Measurements from ENCODE around the gene LYPD3. TPM values are rescaled to one million over a fixed set of nuclear protein-coding genes. Genes with fewer than 3 reads are reported as not detected.
"Not testable (repeated sequence)": the region's sequence is repeated elsewhere in the genome, so short reads cannot be mapped to it uniquely, and the experiment has no call there.

Gene LYPD3
- total RNA-seq, 3 donors from 2014 or later (not counting 1 experiment from before 2014, with no cell fraction given): 1.3 to 2.4 (median 1.7) TPM

GRCh38 chr19:43437712-43438111, 27.7 kb downstream of the LYPD3 start:
- ATAC-seq (no peak), DNase-seq (no peak)
- no peak for TF ChIP-seq CTCF (IDR thresholded peaks at IDR 0.05)
- peak overlapping the region; percentile 25 for H3K4me3 Mint-ChIP-seq
- Histone ChIP-seq H3K36me3 (ENCODE audit: control insufficient read depth, insufficient read depth, low read length) (no peaks in the 10 kb centered on the region), H3K9me3 (ENCODE audit: control insufficient read depth, insufficient read depth, low read length) (no peaks in the 10 kb centered on the region), H3K4me1 (ENCODE audit: control insufficient read depth, insufficient read depth, low read length) (peaks cover 24% of the 10 kb centered on the region), H3K27ac (ENCODE audit: low read length) (peak overlapping the region; percentile 21), H3K4me3 (ENCODE audit: low read length) (no peak overlapping the region), H3K27me3 (ENCODE audit: control insufficient read depth, insufficient read depth, low read length) (no peaks in the 10 kb centered on the region)
- H3K36me3 Mint-ChIP-seq: no peaks in the 10 kb centered on the region
- H3K27me3 Mint-ChIP-seq (ENCODE audit: low read depth in 2 of 2): no peaks in the 10 kb centered on the region
- no peaks in the 10 kb centered on the region for H3K9me3 Mint-ChIP-seq
- 89% methylated on average over 6 of the region's 6 CpGs for WGBS (ENCODE audit: insufficient coverage)
- H3K27ac Mint-ChIP-seq: peak overlapping the region; percentile 88 to 93
- intact Hi-C loops (cut with micrococcal nuclease): no loop called here
- peaks cover 33 to 38% of the 10 kb centered on the region in 2 donors for H3K4me1 Mint-ChIP-seq

DNA sequence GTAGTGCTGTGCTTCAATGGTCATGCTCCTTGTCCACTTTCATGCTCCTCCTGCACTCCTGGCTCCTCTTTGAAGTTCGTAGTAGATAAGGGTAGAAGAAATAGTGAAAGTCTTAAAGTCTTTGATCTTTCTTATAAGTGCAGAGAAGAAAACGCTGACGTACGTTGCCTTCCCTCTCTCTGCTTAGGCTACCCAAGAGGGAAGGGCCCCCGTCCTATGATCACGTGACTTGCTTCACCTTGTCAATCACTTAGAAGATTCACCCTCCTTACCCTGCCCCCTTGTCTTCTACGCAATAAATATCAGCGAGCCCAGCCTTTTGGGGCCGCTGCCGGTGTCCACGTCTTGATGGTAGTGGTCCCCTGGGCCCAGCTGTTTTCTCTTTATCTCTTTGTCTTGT, 28.1 kb downstream of the LYPD3 start:
- H3K27me3 Mint-ChIP-seq (ENCODE audit: low read depth in 2 of 2); H3K27me3 ChIP-seq (ENCODE audit: control insufficient read depth, insufficient read depth, low read length); H3K27ac ChIP-seq (ENCODE audit: low read length); intact Hi-C loops (cut with micrococcal nuclease); H3K4me3 ChIP-seq (ENCODE audit: low read length); ATAC-seq; H3K9me3 ChIP-seq (ENCODE audit: control insufficient read depth, insufficient read depth, low read length); H3K9me3 Mint-ChIP-seq; H3K36me3 Mint-ChIP-seq; H3K36me3 ChIP-seq (ENCODE audit: control insufficient read depth, insufficient read depth, low read length): not testable (repeated sequence)
- Mint-ChIP-seq H3K27ac (peak overlapping the region; percentile 88 to 93), H3K4me3 (peak overlapping the region; percentile 25), H3K4me1 (peaks cover 35 to 41% of the 10 kb centered on the region in 2 donors)
- H3K4me1 ChIP-seq (ENCODE audit: control insufficient read depth, insufficient read depth, low read length): peaks cover 24% of the 10 kb centered on the region
- peak in 1 of 2 donors; percentile 56 for DNase-seq
- 98% methylated on average over 10 of the region's 11 CpGs for WGBS (ENCODE audit: insufficient coverage)

DNA sequence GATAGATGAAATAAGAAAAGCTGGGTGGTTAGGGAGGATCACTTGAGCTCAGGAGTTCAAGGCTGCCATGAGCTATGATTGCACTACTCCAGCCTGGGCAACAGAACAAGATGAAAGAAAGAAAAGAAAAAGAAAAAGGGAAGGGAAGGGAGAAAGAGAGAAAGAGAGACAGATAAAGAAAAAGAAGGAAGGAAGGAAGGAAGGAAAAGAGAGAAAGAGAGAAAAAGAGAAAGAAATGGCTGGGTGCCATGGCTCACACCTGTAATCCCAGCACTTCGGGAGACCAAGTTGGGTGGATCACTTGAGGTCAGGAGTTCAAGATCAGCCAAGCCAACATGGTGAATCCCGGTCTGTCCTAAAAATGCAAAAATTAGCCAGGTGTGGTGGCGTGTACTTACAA, 29.6 kb downstream of the LYPD3 start:
- TF ChIP-seq CTCF (IDR thresholded peaks at IDR 0.05): no peak
- H3K27ac Mint-ChIP-seq: peak overlapping the region; percentile 12 to 23
- ATAC-seq (no peak), DNase-seq (no peak)
- no peak overlapping the region for H3K4me3 Mint-ChIP-seq
- Histone ChIP-seq H3K27me3 (ENCODE audit: control insufficient read depth, insufficient read depth, low read length) (no peaks in the 10 kb centered on the region), H3K36me3 (ENCODE audit: control insufficient read depth, insufficient read depth, low read length) (no peaks in the 10 kb centered on the region), H3K4me1 (ENCODE audit: control insufficient read depth, insufficient read depth, low read length) (peaks cover 24% of the 10 kb centered on the region), H3K9me3 (ENCODE audit: control insufficient read depth, insufficient read depth, low read length) (no peaks in the 10 kb centered on the region), H3K4me3 (ENCODE audit: low read length) (no peak overlapping the region), H3K27ac (ENCODE audit: low read length) (no peak overlapping the region)
- H3K4me1 Mint-ChIP-seq: peaks cover 35 to 39% of the 10 kb centered on the region in 2 donors
- no peaks in the 10 kb centered on the region for H3K9me3 Mint-ChIP-seq
- H3K36me3 Mint-ChIP-seq: no peaks in the 10 kb centered on the region
- intact Hi-C loops (cut with micrococcal nuclease): no loop called here
- H3K27me3 Mint-ChIP-seq (ENCODE audit: low read depth in 2 of 2): no peaks in the 10 kb centered on the region
- 89% methylated on average over 3 of the region's 3 CpGs for WGBS (ENCODE audit: insufficient coverage)

GRCh38 chr19:43433689-43434088, 31.7 kb downstream of the LYPD3 start:
- peaks cover 22 to 24% of the 10 kb centered on the region in 2 donors for H3K4me1 Mint-ChIP-seq
- WGBS (ENCODE audit: insufficient coverage): 91% methylated on average over 6 of the region's 6 CpGs

More at GRCh38 chr19:43433689-43434088, 31.7 kb downstream of the LYPD3 start:
- no peak for DNase-seq
- intact Hi-C loops (cut with micrococcal nuclease): loop anchor here (1.0 kb wide), 2 partner anchors 86 to 219 kb away; no protein-coding TSS in a partner anchor
- no peak for ATAC-seq
- no peak overlapping the region for H3K27ac ChIP-seq (ENCODE audit: low read length)
- H3K27ac Mint-ChIP-seq: no peak overlapping the region
- H3K9me3 Mint-ChIP-seq: no peaks in the 10 kb centered on the region
- peaks cover 15% of the 10 kb centered on the region for H3K4me1 ChIP-seq (ENCODE audit: control insufficient read depth, insufficient read depth, low read length)
- H3K27me3 Mint-ChIP-seq (ENCODE audit: low read depth in 2 of 2): no peaks in the 10 kb centered on the region
- H3K4me3 ChIP-seq (ENCODE audit: low read length): no peak overlapping the region
- no peak overlapping the region for H3K4me3 Mint-ChIP-seq
- no peaks in the 10 kb centered on the region for H3K36me3 Mint-ChIP-seq
- no peaks in the 10 kb centered on the region for H3K36me3 ChIP-seq (ENCODE audit: control insufficient read depth, insufficient read depth, low read length)
- no peaks in the 10 kb centered on the region for H3K27me3 ChIP-seq (ENCODE audit: control insufficient read depth, insufficient read depth, low read length)
- TF ChIP-seq CTCF (IDR thresholded peaks at IDR 0.05): no peak
- H3K9me3 ChIP-seq (ENCODE audit: control insufficient read depth, insufficient read depth, low read length): no peaks in the 10 kb centered on the region
